Esophagus muscularis mucosa (tissue), 4 donors: Measurements from ENCODE around the gene TRIM28.

Source experiments
- CTCF ChIP-seq, 3 experiments: fragments of 200-600 bp in 2 of 3; fragments of 450-650 bp in 1 of 3; sonication (generic) in 2 of 3; IDR thresholded peaks; one replicate each; pipeline ENCODE4 v1.5.1; 2017 to 2019; ENCODE audit warnings: antibody characterized with exemption in 3 of 3, mild to moderate bottlenecking in 2 of 3, moderate library complexity in 1 of 3
- EP300 ChIP-seq: sonication (generic); formaldehyde crosslinking; IDR thresholded peaks from one replicate; pipeline ENCODE4 v1.6.1; 2017; ENCODE audit warnings: antibody characterized with exemption
- POLR2A ChIP-seq: fragments of 450-650 bp; IDR thresholded peaks from one replicate; pipeline ENCODE4 v1.6.1; 2017; ENCODE audit warnings: antibody characterized with exemption, moderate library complexity, mild to moderate bottlenecking, low read depth
- POLR2AphosphoS5 ChIP-seq, 2 donors: sonication (generic); formaldehyde crosslinking; IDR thresholded peaks; one replicate each; pipeline ENCODE4 v1.6.1; 2017; ENCODE audit warnings: antibody characterized with exemption in 2 of 2

- TF ChIP-seq CTCF (IDR thresholded peaks at IDR 0.05) (no peak), POLR2AphosphoS5 (IDR thresholded peaks at IDR 0.05) (no peak), POLR2A (no peak), EP300 (no peak)
These were observed 8.0 kb downstream of the TRIM28 start for GRCh38 chr19:58551577-58552471.
